Endothelial cell of umbilical vein (primary cell): ENCODE results near the gene CKAP2. TPM values are rescaled to one million over a fixed set of nuclear protein-coding genes. Genes with fewer than 3 reads are reported as not detected.

Experiments
- BruUV-seq: library from RNA; stranded (reverse); fragments of 400-500 nt; replicated peaks from 2 replicates; lab custom pipeline; 2021; lab: Mats Ljungman, UMichigan
- CTCF ChIA-PET: fragments of 300-600, 350-600 bp; sonication (Branson Sonifier 250); formaldehyde crosslinking; loops from one replicate; lab custom pipeline; 2021; ENCODE audit warnings: antibody characterized with exemption, inconsistent platforms; lab: Charles Lee
- POLR2A ChIA-PET: fragments of 300-600, 350-600 bp; sonication (Branson Sonifier 250); formaldehyde crosslinking; loops from one replicate; lab custom pipeline; 2021; ENCODE audit warnings: antibody characterized with exemption, inconsistent platforms; lab: Charles Lee
- DNase-seq: peaks from one replicate; pipeline ENCODE4 v3.0.0-alpha.2; 2011; ENCODE audit warnings: low read depth, low spot score
- FAIRE-seq: peaks from 2 replicates; lab custom pipeline; 2011; peaks lifted over from hg19 to GRCh38; lab: Jason Lieb, UNC
- H2AFZ ChIP-seq: 2 replicates; pipeline ENCODE4 v1.6.0; 2012; ENCODE audit warnings: low read depth, low read length, control low read depth, inconsistent platforms
- H3K27ac ChIP-seq: 2 replicates; pipeline ENCODE4 v1.5.1; 2011; ENCODE audit warnings: low read depth, mild to moderate bottlenecking, control low read depth, low read length, moderate library complexity; ENCODE audit not compliant: insufficient read depth
- H3K27me3 ChIP-seq, 2 experiments: 2 replicates each; pipeline versions ENCODE4 v1.6.0 to v1.6.1; 2011; ENCODE audit warnings: low read length in 2 of 2, mixed read lengths in 1 of 2; ENCODE audit not compliant: control insufficient read depth in 2 of 2, insufficient read depth in 2 of 2
- H3K36me3 ChIP-seq, 2 experiments: 2 replicates in 1 of 2; 3 replicates in 1 of 2; pipeline ENCODE4 v1.5.1; 2011; ENCODE audit warnings: low read length in 2 of 2, mild to moderate bottlenecking in 1 of 2, moderate library complexity in 1 of 2; ENCODE audit not compliant: control insufficient read depth in 2 of 2, insufficient read depth in 2 of 2; ENCODE audit errors: extremely low read depth in 1 of 2
- H3K4me1 ChIP-seq: 3 replicates; pipeline ENCODE4 v1.5.1; 2011; ENCODE audit warnings: mild to moderate bottlenecking, low read length; ENCODE audit not compliant: control insufficient read depth, insufficient read depth; ENCODE audit errors: extremely low read depth
- H3K4me2 ChIP-seq: 2 replicates; pipeline ENCODE4 v1.6.1; 2011; ENCODE audit warnings: low read length, control low read depth, mixed read lengths; ENCODE audit not compliant: insufficient read depth
- H3K4me3 ChIP-seq, 3 experiments: fragments of 200-600 bp in 1 of 3; sonication (generic), shearing (Covaris generic) in 1 of 3; replicated peaks in 1 of 3; 2 replicates each; pipeline ENCODE4 v1.5.1; 2011 to 2016; ENCODE audit warnings: control low read depth in 3 of 3, low read length in 3 of 3, mild to moderate bottlenecking in 2 of 3, inconsistent platforms in 1 of 3, low read depth in 1 of 3, moderate library complexity in 1 of 3; ENCODE audit not compliant: insufficient read depth in 1 of 3
- H3K79me2 ChIP-seq: 2 replicates; pipeline ENCODE4 v1.6.0; 2012; ENCODE audit warnings: low read length, inconsistent platforms; ENCODE audit not compliant: control insufficient read depth, insufficient read depth
- H3K9ac ChIP-seq: replicated peaks from 2 replicates; pipeline ENCODE3; 2011; ENCODE audit warnings: low read length, control low read depth; ENCODE audit not compliant: insufficient read depth; ENCODE audit errors: extremely low read depth
- H3K9me1 ChIP-seq: replicated peaks from 3 replicates; pipeline ENCODE4 v1.6.0; 2011; ENCODE audit warnings: mild to moderate bottlenecking, low read length; ENCODE audit not compliant: control insufficient read depth, insufficient read depth; ENCODE audit errors: extremely low read depth
- H3K9me3 ChIP-seq: replicated peaks from 2 replicates; pipeline ENCODE4 v1.5.1; 2012; ENCODE audit warnings: low read length, inconsistent platforms; ENCODE audit not compliant: control insufficient read depth, insufficient read depth
- H4K20me1 ChIP-seq: replicated peaks from 2 replicates; pipeline ENCODE3; 2011; ENCODE audit warnings: mild to moderate bottlenecking, low read length; ENCODE audit not compliant: control insufficient read depth, insufficient read depth; ENCODE audit errors: extremely low read depth
- EZH2 ChIP-seq: IDR thresholded peaks from 2 replicates; pipeline ENCODE4 v1.6.1; 2012; ENCODE audit warnings: borderline replicate concordance, low read depth, mild to moderate bottlenecking, moderate library complexity, low read length, inconsistent platforms; ENCODE audit not compliant: severe bottlenecking
- FOS ChIP-seq: IDR thresholded peaks from 2 replicates; pipeline ENCODE4 v1.6.1; 2011; ENCODE audit warnings: mild to moderate bottlenecking, low read length, moderate library complexity, borderline replicate concordance; ENCODE audit not compliant: insufficient read depth
- GATA2 ChIP-seq: IDR thresholded peaks from 2 replicates; pipeline ENCODE4 v1.7.0; 2011; ENCODE audit warnings: low read depth, mild to moderate bottlenecking, moderate library complexity, mixed read lengths, low read length; ENCODE audit not compliant: insufficient read length, insufficient read depth
- JUN ChIP-seq: IDR thresholded peaks from 2 replicates; pipeline ENCODE4 v1.6.1; 2011; ENCODE audit warnings: borderline replicate concordance, low read depth; ENCODE audit not compliant: insufficient read length, insufficient read depth
- MYC ChIP-seq: IDR thresholded peaks from one replicate; pipeline ENCODE4 v1.6.1; 2011; ENCODE audit warnings: mild to moderate bottlenecking, low read depth, low read length
- POLR2A ChIP-seq: IDR thresholded peaks from 2 replicates; pipeline ENCODE4 v1.6.1; 2012; ENCODE audit warnings: low read depth, mild to moderate bottlenecking, control low read depth, low read length
- POLR2AphosphoS5 ChIP-seq: IDR thresholded peaks from 2 replicates; pipeline ENCODE4 v1.6.1; 2012; ENCODE audit warnings: low read depth, mild to moderate bottlenecking, control low read depth, low read length, moderate library complexity; ENCODE audit not compliant: insufficient read depth
- dilution Hi-C: fragments of 300-500 bp; cut with MboI; formaldehyde crosslinking; loops from one replicate; pipeline ENCODE4 v1.15.0; 2019; ENCODE audit warnings: low sequenced_read_pairs; ENCODE audit not compliant: extremely low pct_ligation_motif_present
- intact Hi-C: fragments of 100-400 bp; cut with micrococcal nuclease; formaldehyde crosslinking; loops from one replicate; pipeline ENCODE4 v1.10.0; 2022
- polyA plus RNA-seq, 4 experiments: library from polyadenylated mRNA; depleted of rRNA in 3 of 4; stranded (reverse) in 3 of 4; unstranded in 1 of 4; fragments of >200 nt; gene quantifications; 2 replicates each; pipeline versions ENCODE4 v1.2.1 to v1.2.3, GENCODE V29; 2011 to 2012; ENCODE audit warnings: missing spikeins in 1 of 4
- total RNA-seq: library from RNA; stranded (reverse); gene quantifications from 2 replicates; pipeline ENCODE4 v1.2.3, GENCODE V29; 2021
- TF ChIP-seq, protein P1 (sequence below): IDR thresholded peaks from 2 replicates; pipeline ENCODE4 v1.6.1; 2011; ENCODE audit not compliant: insufficient read depth, insufficient read length
- TF ChIP-seq, protein P2 (sequence below), 2 donors: IDR thresholded peaks; 1 replicate in 1 of 2; 2 replicates in 1 of 2; pipeline ENCODE4 v1.5.1; 2011; ENCODE audit warnings: low read length in 2 of 2, mild to moderate bottlenecking in 2 of 2, moderate library complexity in 2 of 2, control low read depth in 1 of 2, inconsistent platforms in 1 of 2, low read depth in 1 of 2; ENCODE audit not compliant: insufficient read depth in 1 of 2; ENCODE audit errors: extremely low read depth in 1 of 2

The CKAP2 gene
- total and polyA plus RNA-seq, 2 donors (not counting 3 experiments of a cell fraction or from before 2014, with no cell fraction given) = 9.2 to 72.1 TPM

DNA sequence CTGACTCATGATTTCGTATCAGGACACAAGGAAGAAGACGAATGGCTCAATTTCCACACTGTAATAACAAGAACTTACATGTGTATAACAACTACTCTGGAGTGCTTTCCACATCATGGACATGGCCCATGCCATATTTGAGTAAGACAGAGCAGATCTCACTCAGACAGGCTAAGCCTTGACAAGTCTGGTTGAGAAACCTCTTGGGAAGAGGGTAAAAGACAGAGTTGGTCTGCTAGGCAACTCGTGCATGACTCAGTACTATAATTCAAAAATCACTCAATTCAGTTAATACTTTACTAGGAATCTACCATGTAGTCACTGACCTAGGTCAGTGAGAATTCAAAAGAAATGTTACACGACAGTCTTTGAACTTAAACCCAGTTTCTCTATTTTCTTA lies 43.6 kb upstream of the CKAP2 start:
- H3K27ac ChIP-seq = no peak overlapping the region
- intact Hi-C loops = no loop called here

More for the DNA sequence above, 43.6 kb upstream of the CKAP2 start:
- peaks cover 17% of the 10 kb centered on the region for H3K4me1 ChIP-seq
- H3K36me3 ChIP-seq = peaks cover 0 to 3% of the 10 kb centered on the region in 2 experiments
- dilution Hi-C loops = no loop called here
- ChIA-PET POLR2A (no interaction called here), CTCF (interaction anchor here (1.3 to 11.9 kb wide), 2 partner anchors 11 to 38 kb away, joined by 8 to 142 read pairs; partner anchors contain the start of gene VPS36)
- no peaks in the 10 kb centered on the region for H3K79me2 ChIP-seq
- no peak for DNase-seq
- H3K4me2 ChIP-seq = no peak overlapping the region
- BruUV-seq = no TSS peak
- no peak overlapping the region for H2AFZ ChIP-seq
- no peak for TF ChIP-seq POLR2AphosphoS5
- TF ChIP-seq, protein P1, sequence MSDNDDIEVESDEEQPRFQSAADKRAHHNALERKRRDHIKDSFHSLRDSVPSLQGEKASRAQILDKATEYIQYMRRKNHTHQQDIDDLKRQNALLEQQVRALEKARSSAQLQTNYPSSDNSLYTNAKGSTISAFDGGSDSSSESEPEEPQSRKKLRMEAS = no peak
- TF ChIP-seq, protein P2, sequence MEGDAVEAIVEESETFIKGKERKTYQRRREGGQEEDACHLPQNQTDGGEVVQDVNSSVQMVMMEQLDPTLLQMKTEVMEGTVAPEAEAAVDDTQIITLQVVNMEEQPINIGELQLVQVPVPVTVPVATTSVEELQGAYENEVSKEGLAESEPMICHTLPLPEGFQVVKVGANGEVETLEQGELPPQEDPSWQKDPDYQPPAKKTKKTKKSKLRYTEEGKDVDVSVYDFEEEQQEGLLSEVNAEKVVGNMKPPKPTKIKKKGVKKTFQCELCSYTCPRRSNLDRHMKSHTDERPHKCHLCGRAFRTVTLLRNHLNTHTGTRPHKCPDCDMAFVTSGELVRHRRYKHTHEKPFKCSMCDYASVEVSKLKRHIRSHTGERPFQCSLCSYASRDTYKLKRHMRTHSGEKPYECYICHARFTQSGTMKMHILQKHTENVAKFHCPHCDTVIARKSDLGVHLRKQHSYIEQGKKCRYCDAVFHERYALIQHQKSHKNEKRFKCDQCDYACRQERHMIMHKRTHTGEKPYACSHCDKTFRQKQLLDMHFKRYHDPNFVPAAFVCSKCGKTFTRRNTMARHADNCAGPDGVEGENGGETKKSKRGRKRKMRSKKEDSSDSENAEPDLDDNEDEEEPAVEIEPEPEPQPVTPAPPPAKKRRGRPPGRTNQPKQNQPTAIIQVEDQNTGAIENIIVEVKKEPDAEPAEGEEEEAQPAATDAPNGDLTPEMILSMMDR (IDR thresholded peaks at IDR 0.05; ENCODE audit: extremely low read depth in 1 of 2, insufficient read depth in 1 of 2, low read depth in 1 of 2, low read length in 2 of 2) = no peak
- no peak for TF ChIP-seq POLR2A
- TF ChIP-seq MYC = no peak
- no peak for TF ChIP-seq EZH2
- TF ChIP-seq FOS = no peak
- no peak for TF ChIP-seq GATA2
- no peak for TF ChIP-seq JUN
- no peaks in the 10 kb centered on the region for H3K27me3 ChIP-seq
- no peak overlapping the region for H3K9ac ChIP-seq
- no peaks in the 10 kb centered on the region for H4K20me1 ChIP-seq
- no peak overlapping the region for H3K4me3 ChIP-seq
- H3K9me1 ChIP-seq = no peaks in the 10 kb centered on the region
- no peaks in the 10 kb centered on the region for H3K9me3 ChIP-seq
- FAIRE-seq = no peak
